ENCODE measurements around the gene POLA1. TPM values are rescaled to one million over a fixed set of nuclear protein-coding genes. Genes with fewer than 3 reads are reported as not detected.

POLA1 gene
- total RNA-seq, 4 donors from 2014 or later: 1.2 to 9.1 (median 5.4) TPM

- no peak for DNase-seq
- TF ChIP-seq CTCF (IDR thresholded peaks at IDR 0.05) (no peak), POLR2AphosphoS5 (IDR thresholded peaks at IDR 0.05) (no peak), EP300 (IDR thresholded peaks at IDR 0.05; ENCODE audit: low read depth) (no peak), POLR2A (IDR thresholded peaks at IDR 0.05) (no peak)
Measured at GRCh38 chrX:24877854-24878650, 184.3 kb downstream of the POLA1 start.

GRCh38 chrX:24879679-24880078 lies 186.0 kb downstream of the POLA1 start:
- TF ChIP-seq EP300 (IDR thresholded peaks at IDR 0.05; ENCODE audit: low read depth) (no peak), CTCF (IDR thresholded peaks at IDR 0.05) (no peak), POLR2AphosphoS5 (IDR thresholded peaks at IDR 0.05) (no peak), POLR2A (IDR thresholded peaks at IDR 0.05) (no peak)
- Histone ChIP-seq H3K27me3 (no peaks in the 10 kb centered on the region), H3K4me1 (no peaks in the 10 kb centered on the region), H3K27ac (no peak overlapping the region), H3K4me3 (no peak overlapping the region), H3K36me3 (no peaks in the 10 kb centered on the region), H3K9me3 (no peaks in the 10 kb centered on the region)
- in situ Hi-C loops (cut with MboI; ENCODE audit: low pct_ligation_motif_present in 1 of 4, low pct_unique_long_range_greater_than_20kb in 1 of 4, low sequenced_read_pairs in 3 of 4): no loop called here
- DNase-seq: no peak
- 72% methylated on average over 2 of the region's 2 CpGs; no CpG with 5 or more reads in 1 of the 2 donors for WGBS, 2 donors (ENCODE audit: low coverage in 1 of 2)
- intact Hi-C loops (cut with DNase I; ENCODE audit: low total_unique reads): no loop called here

More at GRCh38 chrX:24877854-24878650, 184.3 kb downstream of the POLA1 start:
- Histone ChIP-seq H3K4me3 (no peak overlapping the region), H3K27me3 (no peaks in the 10 kb centered on the region), H3K4me1 (no peaks in the 10 kb centered on the region), H3K9me3 (no peaks in the 10 kb centered on the region), H3K27ac (no peak overlapping the region), H3K36me3 (no peaks in the 10 kb centered on the region)
- in situ Hi-C loops (cut with MboI; ENCODE audit: low pct_ligation_motif_present in 1 of 4, low pct_unique_long_range_greater_than_20kb in 1 of 4, low sequenced_read_pairs in 3 of 4): no loop called here
- WGBS, 2 donors (ENCODE audit: low coverage in 1 of 2): 45 to 50% methylated on average over 3 to 4 of the region's 4 CpGs
- intact Hi-C loops (cut with DNase I; ENCODE audit: low total_unique reads): no loop called here

- Histone ChIP-seq H3K36me3 (no peaks in the 10 kb centered on the region), H3K9me3 (no peaks in the 10 kb centered on the region), H3K4me1 (no peaks in the 10 kb centered on the region), H3K4me3 (no peak overlapping the region), H3K27ac (no peak overlapping the region), H3K27me3 (no peaks in the 10 kb centered on the region)
- TF ChIP-seq CTCF (IDR thresholded peaks at IDR 0.05): no peak
- no peak for TF ChIP-seq POLR2A (IDR thresholded peaks at IDR 0.05)
- TF ChIP-seq EP300 (IDR thresholded peaks at IDR 0.05; ENCODE audit: low read depth): no peak
- WGBS, 2 donors (ENCODE audit: low coverage in 1 of 2): 66 to 80% methylated on average over 2 to 4 of the region's 4 CpGs
- in situ Hi-C loops (cut with MboI; ENCODE audit: low pct_ligation_motif_present in 1 of 4, low pct_unique_long_range_greater_than_20kb in 1 of 4, low sequenced_read_pairs in 3 of 4) (no loop called here), intact Hi-C loops (cut with DNase I; ENCODE audit: low total_unique reads) (no loop called here)
- DNase-seq: no peak
Measured at GRCh38 chrX:24886916-24887315, 193.2 kb downstream of the POLA1 start.

- WGBS, 2 donors (ENCODE audit: low coverage in 1 of 2): 39 to 67% methylated on average over 1 to 2 of the region's 2 CpGs
- H3K4me3 ChIP-seq: no peak overlapping the region
- in situ Hi-C loops (cut with MboI; ENCODE audit: low pct_ligation_motif_present in 1 of 4, low pct_unique_long_range_greater_than_20kb in 1 of 4, low sequenced_read_pairs in 3 of 4) (no loop called here), intact Hi-C loops (cut with DNase I; ENCODE audit: low total_unique reads) (no loop called here)
- no peaks in the 10 kb centered on the region for H3K9me3 ChIP-seq
- H3K4me1 ChIP-seq: no peaks in the 10 kb centered on the region
- no peak for TF ChIP-seq CTCF (IDR thresholded peaks at IDR 0.05)
- TF ChIP-seq EP300 (IDR thresholded peaks at IDR 0.05; ENCODE audit: low read depth): no peak
- no peak for TF ChIP-seq POLR2AphosphoS5 (IDR thresholded peaks at IDR 0.05)
- TF ChIP-seq POLR2A (IDR thresholded peaks at IDR 0.05): no peak
- no peaks in the 10 kb centered on the region for H3K36me3 ChIP-seq
- DNase-seq: no peak
- no peaks in the 10 kb centered on the region for H3K27me3 ChIP-seq
- no peak overlapping the region for H3K27ac ChIP-seq
Measured at GRCh38 chrX:24890677-24891076, 197.0 kb downstream of the POLA1 start.

All from transverse colon (tissue), 4 donors.